ENCODE results near the gene EHD1.

Gene EHD1

DNA sequence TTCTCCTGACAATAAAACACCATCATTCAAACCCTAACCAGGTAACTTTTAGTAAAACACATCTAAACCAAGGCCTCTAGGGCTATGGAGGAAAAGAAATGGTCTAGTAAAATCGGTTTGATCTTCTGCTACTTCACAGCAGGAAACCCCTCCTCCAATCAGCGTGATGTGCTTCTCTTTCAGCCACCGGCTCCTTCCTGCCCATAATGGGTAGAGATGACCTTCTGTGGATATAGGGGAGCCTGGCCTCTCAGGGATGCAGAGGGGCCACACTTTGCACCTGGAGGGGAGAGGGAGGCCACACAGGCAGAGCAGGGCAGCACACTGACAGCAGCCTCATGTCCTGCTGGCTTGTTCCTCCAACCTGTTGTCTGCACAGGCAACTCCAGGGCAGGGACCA lies 6.9 kb downstream of the EHD1 start:
- DNase-seq: peak; percentile 48

DNA sequence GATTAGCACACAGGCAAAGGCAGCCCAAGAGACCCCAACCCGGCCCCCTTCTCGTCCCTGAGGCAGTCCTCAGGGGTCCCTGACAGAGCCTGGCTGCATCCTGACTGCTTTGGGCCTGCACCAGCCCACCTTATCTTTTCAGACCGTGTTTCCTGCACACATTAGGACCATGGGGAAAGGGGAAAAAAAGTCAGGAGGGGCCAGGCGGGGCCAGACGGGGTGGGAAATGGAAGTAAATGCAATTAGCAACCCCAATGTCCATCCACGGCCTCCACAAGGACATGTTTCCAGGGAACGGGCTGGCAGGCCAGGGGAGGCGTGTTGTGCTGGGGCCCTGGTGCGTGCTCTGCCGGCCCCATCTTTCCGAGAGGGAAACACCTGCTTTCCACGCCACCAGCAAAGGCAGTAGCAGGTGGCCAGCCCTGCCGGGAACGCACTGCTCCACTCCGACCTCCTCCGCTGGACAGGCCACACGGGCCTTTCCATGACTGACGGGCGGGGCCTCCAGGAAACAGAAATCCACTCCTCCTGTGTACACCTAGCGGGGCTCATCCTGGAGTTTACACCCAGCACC lies 7.4 kb downstream of the EHD1 start:
- no peak for DNase-seq

DNA sequence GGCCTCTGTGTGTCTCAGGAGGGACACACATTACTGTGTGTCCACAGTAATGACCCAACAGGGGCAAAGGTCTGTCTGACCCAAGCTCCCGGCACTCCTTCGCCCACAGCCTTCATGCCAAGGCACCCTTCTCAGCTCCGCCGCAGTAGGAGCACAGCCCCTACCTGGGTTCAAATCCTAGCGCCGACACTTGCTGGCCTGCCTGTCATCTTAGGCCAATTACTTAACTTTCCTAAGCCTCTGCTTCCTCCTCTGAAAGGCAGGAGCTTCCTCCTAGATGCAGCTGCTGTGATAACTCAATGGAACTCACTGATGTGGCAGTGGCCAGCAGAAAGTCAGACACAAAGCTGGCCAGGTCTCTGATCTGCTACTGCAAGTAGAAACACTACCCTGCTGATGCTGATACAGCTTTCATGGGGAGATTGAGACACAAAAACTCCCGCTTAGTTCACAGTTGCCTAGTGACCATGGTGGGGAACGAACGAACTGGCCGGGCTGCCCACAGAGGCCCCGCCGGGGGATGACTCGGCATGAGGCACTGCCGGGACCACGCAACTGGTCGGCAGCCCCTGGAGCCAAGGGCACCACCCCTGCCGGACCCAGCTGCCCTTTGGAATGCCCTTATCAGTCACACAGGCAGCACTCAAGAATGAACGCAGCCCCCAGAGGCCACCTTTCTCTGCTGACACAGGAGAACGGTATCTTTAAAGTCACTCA lies 8.1 kb downstream of the EHD1 start:
- DNase-seq: peak; percentile 75

DNA sequence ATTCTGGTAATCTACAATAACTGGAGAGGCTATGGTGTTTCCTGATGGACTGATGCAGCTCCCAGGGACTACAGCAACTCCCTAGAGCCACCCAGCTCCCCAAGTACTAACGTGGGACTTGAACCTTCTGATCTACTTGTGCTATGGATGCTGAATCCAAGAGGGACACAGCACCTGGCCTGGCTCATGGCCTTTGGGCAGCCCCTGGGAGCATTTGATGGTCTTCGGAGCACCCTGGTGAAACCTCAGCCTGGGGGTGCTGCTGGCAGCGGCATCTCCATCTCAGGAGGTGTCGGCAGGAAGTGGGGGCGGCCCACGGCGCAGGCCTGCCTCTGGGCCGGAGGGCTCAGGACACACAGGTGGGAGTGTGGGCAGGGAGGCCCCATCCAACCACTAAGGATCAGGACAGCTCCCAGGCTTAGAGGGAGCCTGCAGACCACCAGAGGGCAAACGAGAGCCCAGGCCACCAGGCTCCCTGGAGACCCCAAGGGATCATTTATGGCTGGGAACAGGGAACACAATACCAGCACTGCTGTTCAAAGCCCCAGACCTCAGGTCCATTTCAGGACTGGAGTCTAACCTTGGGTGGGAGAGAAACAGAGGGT lies 8.7 kb downstream of the EHD1 start:
- DNase-seq: no peak

DNA sequence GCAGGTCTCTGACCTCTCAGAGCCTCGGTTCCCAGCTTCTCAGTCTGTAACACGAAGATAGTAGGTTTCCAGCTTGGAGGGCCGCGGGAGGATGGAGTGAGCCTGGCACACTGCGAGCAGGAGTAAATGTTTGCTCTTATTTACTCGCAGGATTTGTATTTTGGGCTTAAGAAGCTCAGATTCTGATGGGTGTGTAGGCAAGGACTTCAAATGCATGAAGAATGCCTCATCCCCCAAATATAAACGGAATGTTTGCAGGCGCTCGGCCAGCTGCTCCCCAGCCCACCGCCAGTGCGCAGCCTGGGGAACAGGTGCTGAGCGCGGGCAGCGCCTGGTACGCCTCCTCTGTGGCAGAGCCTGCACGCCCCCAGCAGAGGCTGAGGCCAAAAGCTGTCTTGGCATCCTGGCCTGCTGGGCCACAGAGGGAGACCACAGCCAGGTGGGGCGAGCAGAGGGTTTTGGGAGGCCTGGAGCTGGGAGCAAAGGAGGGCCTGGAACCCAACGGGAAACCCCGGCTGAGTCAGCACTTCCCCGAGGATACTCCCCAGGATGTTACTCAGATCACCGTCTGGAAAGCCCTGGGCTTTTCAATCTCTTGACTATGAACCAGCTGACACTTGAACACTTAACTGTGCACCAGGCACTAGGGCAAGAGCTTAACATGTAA lies 9.4 kb downstream of the EHD1 start:
- no peak for DNase-seq

DNA sequence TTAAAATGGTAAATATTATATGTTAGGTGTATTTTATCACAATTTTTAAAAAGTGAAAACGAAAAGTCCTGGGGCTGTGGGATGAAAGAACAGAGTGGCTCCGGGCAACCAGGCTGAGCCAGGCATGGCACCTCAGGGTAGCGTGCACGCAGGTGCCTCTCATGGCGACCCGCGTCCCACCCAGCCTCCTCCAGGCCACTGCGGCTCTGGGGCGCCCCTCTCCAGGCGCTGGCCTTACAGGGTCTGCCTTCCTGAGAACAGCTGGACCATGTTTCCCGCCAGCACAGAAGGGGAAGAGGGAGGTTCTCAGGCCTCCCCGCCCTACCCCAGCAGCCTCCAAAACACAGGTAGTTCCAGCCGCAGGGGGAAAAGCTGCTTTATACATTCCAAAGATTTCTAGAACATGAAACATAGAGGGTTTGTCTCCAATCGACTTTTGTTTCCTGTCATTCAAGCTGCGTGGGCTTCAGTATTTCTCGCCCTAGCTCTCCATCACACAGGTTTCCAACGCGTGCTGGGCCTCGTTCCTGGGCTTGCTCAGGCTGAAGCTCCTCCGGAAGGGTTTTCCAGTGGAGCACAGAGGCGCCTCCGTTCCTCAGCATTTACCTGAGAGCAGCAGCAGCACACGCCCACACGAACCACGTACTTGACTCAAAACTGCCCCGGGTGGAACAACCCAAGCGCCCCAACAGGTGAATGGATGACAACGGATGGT lies 10.5 kb downstream of the EHD1 start:
- DNase-seq: no peak

DNA sequence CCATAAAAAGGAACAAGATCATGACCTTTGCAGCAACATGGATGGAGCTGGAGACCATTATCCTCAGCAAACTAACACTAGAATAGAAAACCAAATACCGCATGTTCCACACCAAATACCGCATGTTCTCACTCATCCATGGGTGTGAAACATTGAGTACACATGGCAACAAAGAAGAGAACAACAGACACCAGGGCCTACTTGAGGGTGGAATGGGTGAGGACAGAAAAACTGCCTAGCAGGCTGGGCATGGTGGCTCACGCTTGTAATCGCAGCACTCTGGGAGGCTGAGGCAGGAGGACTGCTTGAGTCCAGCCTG lies 12.3 kb downstream of the EHD1 start:
- DNase-seq: no peak

DNA sequence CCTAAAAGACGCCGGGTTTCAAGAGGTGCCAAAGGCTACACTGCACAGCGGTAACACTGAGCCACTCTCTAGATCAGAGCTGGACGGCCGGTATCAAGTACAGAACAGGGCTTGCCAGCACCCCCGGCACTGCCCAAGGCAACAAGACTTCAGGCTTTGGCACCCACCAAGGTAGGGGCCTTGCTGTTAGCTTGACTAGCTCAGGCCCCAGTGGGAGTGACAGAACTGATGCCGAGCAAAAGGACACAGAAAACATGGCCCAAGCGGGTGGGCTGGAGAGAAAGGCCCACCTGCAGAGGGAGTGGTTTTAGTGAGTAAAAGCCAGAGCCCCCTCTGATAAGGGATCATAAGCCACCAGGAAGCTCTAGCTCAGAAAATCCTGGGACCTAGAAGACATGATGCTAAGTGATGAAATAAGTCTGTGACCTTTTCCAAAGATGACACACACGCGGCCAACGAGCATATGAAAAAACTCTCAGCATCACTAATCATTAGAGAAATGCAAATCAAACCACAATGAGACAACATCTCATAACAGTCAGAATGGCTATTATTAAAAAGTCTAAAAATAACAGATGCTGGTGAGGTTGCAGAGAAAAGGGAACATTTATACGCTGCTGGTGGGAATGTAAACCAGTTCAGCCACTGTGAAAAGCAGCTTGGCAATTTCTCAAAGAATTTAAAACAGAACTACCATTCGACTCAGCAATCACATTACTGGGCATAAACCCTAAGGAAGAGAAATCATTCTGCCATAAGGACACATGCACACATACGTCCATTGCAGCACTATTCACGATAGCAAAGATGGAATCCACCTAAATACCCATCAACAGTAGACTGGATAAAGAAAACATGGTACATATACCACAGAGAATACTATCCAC lies 12.9 kb downstream of the EHD1 start:
- DNase-seq: no peak

DNA sequence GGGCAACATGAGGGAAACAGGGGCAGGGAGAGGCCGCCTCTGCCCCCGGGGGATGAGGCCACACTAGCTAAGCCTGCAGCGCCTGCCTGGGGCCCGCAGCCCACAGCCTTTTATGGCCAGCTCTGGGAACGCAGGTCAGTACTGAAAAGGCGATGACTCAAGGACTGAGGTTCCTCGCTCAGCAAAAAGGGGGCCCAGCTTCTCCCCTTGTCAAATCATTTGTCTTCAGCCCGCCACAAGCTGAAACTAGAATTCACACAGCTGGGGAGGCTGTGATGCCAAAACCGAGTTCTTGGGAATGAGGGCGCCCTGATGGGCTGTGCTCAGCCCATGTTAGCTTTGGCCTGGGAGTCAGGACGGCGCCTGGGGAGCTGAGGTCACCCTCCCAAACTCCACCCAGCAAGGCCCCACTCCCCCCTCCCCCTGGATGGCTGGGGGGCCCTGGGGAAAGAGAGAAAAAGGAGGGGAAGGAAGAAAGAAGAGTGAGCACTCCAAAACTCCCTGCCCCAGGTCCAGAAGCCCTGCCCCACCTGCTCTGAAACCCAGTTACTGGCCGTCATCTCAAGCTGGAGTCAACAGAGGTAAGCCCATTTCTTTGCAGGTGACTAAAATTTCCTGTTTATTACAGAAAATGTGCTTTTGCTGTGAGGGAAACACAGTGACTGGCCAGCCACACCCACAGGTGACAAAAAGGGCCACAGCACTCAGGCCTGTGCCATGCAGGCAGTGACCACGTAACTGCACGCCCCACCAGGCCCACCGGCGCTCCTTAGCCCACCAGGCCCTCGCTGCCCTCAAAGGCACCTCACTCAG lies 13.7 kb downstream of the EHD1 start:
- DNase-seq: no peak

DNA sequence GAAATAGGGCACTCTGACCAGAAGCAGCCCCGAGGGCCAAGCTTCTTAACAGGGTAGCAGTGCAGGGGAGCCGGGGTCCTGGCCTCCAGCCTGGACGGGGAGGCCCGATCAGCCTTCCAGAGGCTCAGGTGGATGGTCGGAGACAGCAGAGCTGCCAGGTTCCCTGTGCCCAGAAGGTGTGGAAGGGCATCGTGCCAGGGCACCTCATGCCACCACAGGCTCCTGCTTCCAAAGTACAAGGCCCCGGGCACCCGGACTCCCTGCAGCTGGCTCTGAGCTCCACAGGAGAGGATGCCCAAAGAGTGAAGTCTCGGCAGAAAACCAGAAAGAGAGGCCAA lies 14.3 kb downstream of the EHD1 start:
- no peak for DNase-seq

DNA sequence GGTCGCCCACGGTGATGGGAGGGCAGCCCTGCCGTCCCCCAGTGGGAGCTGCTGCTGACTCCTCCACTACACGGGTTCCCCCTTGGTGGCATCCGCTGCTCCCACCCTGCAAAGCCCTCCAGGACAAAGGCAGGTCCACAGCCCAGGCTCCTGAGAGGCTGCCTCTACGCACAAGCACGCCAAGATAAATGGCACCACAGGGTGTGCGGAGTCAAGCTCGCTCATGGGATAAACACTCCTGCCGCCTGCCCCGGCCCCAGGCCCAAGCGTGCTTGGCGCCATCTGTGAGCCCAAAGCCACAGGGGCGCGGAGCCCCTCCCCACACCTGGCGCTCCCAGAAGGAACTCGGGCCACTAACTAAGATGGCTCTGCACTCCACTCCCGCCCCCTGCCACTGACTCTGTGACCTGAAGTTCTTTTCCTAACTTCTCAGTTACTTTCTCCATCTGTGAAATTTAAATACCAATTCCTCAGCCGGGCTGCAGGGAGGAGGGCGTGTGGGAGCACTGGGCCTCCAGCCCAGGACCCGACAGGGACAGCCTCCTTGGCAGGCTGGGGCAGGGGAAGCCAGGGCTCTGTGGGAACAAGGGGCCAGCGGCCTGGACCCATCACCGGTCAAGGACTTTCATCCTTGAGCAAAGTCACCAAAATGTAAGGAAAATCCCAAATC lies 14.9 kb downstream of the EHD1 start:
- no peak for DNase-seq

DNA sequence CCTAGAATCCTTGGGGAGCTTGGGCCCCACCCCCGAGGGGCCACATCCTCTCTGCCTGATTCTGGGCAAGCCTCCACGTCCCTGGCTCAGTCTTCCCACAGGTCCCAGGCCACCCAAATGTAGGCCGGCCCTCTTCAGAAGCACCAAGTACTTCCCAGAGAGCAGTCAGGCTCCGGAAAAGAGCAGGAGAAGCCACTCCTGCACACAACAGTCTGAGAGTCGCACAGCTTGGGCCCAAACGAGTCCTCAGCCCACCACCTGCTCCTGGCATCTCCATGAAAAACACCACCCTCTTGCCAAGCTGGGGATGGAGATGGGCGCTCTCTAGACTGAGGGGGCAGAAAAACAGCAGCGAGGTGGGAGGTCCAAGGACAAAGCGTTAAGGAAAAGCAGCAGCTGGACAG lies 15.4 kb downstream of the EHD1 start:
- no peak for DNase-seq

DNA sequence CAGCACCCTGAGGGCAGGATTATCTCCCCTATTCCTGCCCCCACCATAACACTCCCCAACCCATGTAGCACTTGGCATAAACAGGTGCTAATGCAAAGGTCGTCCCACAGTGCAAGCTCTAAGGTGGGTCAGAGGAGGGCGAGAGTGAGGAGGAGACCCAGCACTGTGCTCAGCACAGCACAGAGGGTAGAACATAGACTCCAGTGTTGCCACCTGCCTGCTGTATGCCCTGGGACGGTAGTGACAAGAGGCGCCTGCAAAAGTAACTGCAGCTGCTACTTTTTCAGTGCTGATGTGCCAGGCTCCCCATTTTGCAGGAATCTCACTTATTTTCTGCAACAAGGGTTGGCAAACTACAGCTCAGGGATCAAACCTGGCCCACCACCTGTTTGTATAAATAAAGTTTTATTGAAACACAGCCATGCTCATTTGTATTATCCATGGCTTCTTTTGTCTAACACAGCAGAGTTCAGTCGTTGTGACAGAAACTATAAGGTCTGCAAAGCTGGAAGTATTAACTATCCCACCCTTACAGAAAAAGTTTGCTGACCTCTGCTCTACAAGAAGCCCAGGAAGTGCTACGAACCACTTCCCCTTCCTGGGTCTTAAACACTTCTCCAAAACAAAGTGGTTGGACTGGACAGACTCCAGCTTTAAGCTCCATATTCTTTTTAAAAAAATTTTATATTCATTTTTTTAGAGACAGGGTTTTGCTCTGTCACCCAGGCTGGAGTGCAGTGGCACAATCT lies 17.0 kb downstream of the EHD1 start:
- no peak for DNase-seq

DNA sequence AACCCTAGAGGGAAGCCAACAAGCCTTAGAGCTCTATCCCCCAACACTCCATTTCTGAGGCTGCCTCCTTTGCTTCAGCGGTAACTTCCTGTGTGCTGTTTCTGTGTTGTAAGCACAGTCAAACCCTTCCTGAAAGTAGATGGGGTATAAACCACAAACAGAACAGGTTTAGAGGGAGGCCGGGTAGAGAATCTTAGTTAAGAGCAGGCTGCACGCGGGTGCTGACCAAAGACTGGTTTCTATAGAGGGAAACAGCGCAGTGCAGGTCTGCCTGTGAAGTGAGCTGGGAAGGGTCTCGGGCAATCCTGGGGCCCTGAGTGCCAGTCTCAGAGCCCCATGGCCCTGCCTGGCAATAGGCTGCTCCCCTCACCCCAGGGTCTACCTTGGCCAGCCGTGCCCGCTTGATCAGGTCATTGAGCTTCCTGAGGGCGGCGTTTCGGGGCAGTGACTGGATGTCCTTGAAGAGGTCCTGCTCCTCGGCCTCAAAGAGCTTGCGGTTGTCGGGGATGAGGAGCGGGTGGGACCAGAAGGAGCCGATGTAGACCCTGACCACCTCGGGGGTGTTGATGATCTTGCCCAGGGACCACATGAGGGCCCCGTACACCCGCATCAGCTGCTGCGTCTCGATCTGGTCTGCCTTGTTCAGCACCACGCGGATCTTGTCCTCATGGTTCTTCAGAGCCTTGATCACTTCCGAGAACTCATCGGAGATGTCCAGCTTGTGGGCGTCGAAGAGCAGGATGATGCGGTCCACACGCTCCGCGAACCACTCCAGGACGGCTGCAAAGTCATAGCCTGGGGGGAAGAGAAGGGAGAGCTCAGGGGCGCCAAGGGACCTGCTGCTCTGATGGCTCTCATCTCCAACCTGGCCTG lies 18.6 kb downstream of the EHD1 start:
- DNase-seq: peak; percentile 74

DNA sequence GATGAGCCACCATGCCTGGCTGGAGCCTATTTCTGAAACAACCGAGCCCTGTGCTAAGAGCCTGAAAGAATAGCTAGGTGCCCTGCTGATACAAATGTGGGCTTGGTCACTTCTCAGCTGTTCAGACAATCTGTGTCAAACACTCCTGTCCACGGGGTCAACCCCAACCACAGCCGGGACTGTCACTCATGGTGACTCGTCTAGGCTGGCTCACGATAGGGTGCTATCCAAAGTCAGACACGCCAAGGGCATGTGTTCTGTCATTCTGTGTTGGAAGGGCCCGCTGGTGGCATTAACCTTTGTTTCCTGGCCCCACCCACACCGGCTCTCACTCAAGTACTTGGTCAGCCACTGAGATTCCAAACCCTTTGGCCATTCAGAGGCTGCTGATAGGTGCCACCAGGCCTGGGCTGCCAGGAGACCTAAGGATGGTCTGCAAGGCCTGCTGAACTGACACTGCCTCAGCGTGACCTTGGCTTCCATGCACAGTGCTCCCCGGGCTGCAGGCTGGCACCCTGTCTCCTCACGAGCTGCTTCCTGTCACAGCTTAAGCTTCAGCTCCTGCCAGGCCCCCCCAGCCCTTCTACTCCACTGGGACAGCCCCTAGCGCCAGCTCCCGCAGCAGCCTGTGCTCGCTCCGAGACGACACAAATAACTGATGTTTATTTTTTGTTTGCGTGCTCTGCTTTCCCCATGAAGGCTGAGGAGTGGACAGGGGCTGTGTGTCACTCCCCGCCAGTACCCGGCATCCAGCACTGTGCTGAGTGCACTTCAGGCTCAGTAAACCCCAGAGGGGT lies 19.8 kb downstream of the EHD1 start:
- peak; percentile 51 for DNase-seq

DNA sequence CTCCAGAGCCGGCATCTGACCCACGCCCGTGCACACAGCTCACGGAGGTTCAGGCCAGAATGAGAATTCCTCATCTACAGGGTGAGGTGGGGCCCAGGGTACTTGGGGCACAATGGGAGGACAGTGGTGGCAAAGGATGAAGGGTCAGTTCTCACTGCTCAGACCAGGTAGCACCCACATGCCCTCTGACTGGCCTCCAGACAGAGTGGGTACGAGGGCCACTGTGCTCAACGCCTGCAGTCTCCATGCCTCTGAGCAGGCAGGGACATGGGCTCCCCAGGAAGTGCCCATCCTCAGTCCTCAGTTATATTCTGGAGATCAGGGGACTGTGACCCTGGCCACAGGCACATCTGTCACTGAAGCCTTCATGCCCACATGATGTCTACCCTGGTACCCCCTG lies 20.9 kb downstream of the EHD1 start:
- DNase-seq: no peak

DNA sequence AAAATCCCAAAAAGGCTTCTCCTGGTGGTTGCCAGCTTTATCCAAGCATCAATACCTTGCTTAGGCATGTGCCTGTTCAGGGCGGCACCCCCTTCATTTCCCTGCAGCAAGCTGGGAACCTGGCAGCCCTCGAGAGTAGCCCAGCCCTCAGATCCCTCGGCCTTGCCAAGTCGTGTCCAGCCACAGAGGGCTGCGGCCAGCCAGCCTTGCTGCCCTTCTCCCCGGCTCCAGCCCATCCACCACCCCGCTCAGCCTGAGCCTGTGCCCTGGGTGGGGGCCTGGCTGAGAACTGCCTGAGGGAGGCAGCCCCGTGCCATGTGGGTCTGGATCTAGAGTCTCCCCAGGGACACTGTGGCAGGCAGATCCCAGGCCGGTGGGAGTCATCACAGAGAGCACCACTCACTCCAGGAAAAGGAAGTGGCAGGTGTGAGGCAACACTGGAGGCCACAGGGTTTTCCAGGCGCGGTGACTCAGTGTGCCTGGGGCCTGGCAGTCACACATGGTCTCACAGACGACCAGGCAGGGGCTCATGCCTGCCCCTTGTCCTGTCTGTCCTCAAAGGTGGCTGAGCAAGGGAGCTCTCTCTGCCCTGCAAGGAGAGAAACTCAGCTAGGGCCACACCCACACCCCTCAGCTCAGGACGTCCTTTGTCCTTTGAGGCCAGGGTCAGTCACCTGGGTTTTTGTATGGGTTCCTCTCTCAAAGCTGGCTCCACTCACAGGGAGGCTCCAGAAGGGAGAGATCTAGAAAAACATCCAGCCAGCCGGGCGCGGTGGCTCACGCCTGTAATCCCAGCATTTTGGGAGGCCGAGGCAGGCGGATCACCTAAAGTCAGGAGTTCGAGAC lies 21.8 kb downstream of the EHD1 start:
- DNase-seq: no peak

All from hematopoietic multipotent progenitor cell treated with erythropoietin and hydrocortisone succinate and interleukin-3 and kit ligand, for 6 days (in vitro differentiated cells).